ENCODE results near the gene NKX1-1. TPM values are rescaled to one million over a fixed set of nuclear protein-coding genes. Genes with fewer than 3 reads are reported as not detected.

The NKX1-1 gene
- total RNA-seq, 4 donors from 2014 or later: not detected

- WGBS: 24% methylated on average over 17 of the region's 75 CpGs
- peaks cover 96% of the 10 kb centered on the region for H3K27me3 ChIP-seq
- peak; percentile 49 to 76 for DNase-seq (ENCODE audit: low spot score in 2 of 2)
- no peak overlapping the region for H3K27ac ChIP-seq
- no peaks in the 10 kb centered on the region for H3K9me3 ChIP-seq
- H3K4me1 ChIP-seq: peaks cover 6% of the 10 kb centered on the region
- no peaks in the 10 kb centered on the region for H3K36me3 ChIP-seq
- no peak for TF ChIP-seq EP300 (IDR thresholded peaks at IDR 0.05)
- TF ChIP-seq POLR2AphosphoS5 (IDR thresholded peaks at IDR 0.05): no peak
- TF ChIP-seq POLR2A (IDR thresholded peaks at IDR 0.05): no peak
- no peak for TF ChIP-seq CTCF (IDR thresholded peaks at IDR 0.05)
- H3K4me3 ChIP-seq: no peak overlapping the region
These were observed 8.8 kb upstream of the NKX1-1 start for GRCh38 chr4:1414831-1415680.

- DNase-seq (ENCODE audit: low spot score in 2 of 2): peak in 1 of 2 donors; percentile 76
- Histone ChIP-seq H3K4me3 (no peak overlapping the region), H3K27ac (no peak overlapping the region), H3K27me3 (peaks cover 99% of the 10 kb centered on the region), H3K4me1 (peaks cover 6% of the 10 kb centered on the region), H3K36me3 (no peaks in the 10 kb centered on the region), H3K9me3 (no peaks in the 10 kb centered on the region)
- TF ChIP-seq POLR2AphosphoS5 (IDR thresholded peaks at IDR 0.05) (no peak), CTCF (IDR thresholded peaks at IDR 0.05) (no peak), POLR2A (IDR thresholded peaks at IDR 0.05) (no peak), EP300 (IDR thresholded peaks at IDR 0.05) (no peak)
- WGBS: 16% methylated on average over 29 of the region's 77 CpGs
These were observed 7.6 kb upstream of the NKX1-1 start for GRCh38 chr4:1413687-1414479.

GRCh38 chr4:1413204-1413663, 7.0 kb upstream of the NKX1-1 start:
- WGBS: 63% methylated on average over 5 of the region's 16 CpGs
- H3K4me1 ChIP-seq: peaks cover 6% of the 10 kb centered on the region
- no peak overlapping the region for H3K27ac ChIP-seq
- H3K4me3 ChIP-seq: no peak overlapping the region
- no peaks in the 10 kb centered on the region for H3K36me3 ChIP-seq
- TF ChIP-seq POLR2A (IDR thresholded peaks at IDR 0.05) (no peak), CTCF (IDR thresholded peaks at IDR 0.05) (no peak), POLR2AphosphoS5 (IDR thresholded peaks at IDR 0.05) (no peak), EP300 (IDR thresholded peaks at IDR 0.05) (no peak)
- H3K9me3 ChIP-seq: no peaks in the 10 kb centered on the region
- no peak for DNase-seq (ENCODE audit: low spot score in 2 of 2)
- peaks cover 99% of the 10 kb centered on the region for H3K27me3 ChIP-seq

GRCh38 chr4:1412376-1413203, 6.3 kb upstream of the NKX1-1 start:
- H3K27me3 ChIP-seq: peaks cover 99% of the 10 kb centered on the region
- DNase-seq (ENCODE audit: low spot score in 2 of 2): no peak

More at GRCh38 chr4:1412376-1413203, 6.3 kb upstream of the NKX1-1 start:
- H3K4me1 ChIP-seq: peaks cover 11% of the 10 kb centered on the region
- H3K27ac ChIP-seq: no peak overlapping the region
- H3K36me3 ChIP-seq: no peaks in the 10 kb centered on the region
- no peaks in the 10 kb centered on the region for H3K9me3 ChIP-seq
- no peak overlapping the region for H3K4me3 ChIP-seq
- TF ChIP-seq EP300 (IDR thresholded peaks at IDR 0.05) (no peak), POLR2AphosphoS5 (IDR thresholded peaks at IDR 0.05) (no peak), CTCF (IDR thresholded peaks at IDR 0.05) (no peak), POLR2A (IDR thresholded peaks at IDR 0.05) (no peak)
- 69% methylated on average over 10 of the region's 15 CpGs for WGBS

Data from suprapubic skin (tissue), 4 donors.